VCaP (cell line): Measurements from ENCODE around the gene MAP4.
"Not testable (repeated sequence)": the region's sequence is repeated elsewhere in the genome, so short reads cannot be mapped to it uniquely, and the experiment has no call there.

Source experiments
- H3K27ac ChIP-seq: fragments of 450-650 bp; 2 replicates; pipeline ENCODE4 v1.5.1; 2017
- TF ChIP-seq, protein P1 (sequence below): fragments of 450-650 bp; conservative IDR thresholded peaks from 2 replicates; pipeline ENCODE4 v1.5.1; 2017; ENCODE audit warnings: mild to moderate bottlenecking, moderate library complexity

MAP4 gene

DNA sequence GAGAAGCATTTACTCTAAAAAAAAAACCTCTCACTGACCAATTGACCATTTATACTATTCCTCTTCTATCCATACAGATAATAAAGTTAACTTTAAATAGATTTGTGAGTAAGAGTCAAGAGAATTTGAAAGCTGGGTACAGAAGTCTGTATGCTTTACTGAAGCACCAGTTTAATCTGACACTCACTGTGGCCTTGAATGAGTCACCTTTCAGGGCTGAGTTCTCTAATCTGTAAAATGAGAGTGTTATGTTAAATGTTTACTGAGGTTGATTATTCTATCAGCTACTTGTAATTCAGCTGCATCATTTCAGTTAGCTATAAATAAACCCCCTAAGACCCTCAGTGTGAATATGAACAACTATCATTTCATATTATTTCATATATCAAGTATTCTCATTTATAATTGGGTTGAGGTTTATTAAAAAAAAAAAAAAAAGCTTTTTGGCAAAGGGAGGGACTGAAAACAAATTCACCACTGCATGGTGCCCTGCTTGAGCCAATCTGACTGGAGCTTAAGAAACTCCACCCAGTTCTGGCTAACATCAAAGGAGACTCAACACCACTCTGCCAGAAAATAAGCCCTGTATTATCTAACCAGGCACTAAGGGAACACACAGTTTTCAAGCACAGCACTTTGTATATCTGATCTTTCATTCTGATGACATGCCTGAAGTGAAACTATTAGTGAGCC lies 2.8 kb downstream of the MAP4 start:
- H3K27ac ChIP-seq, result peak overlapping the region; percentile 99
- TF ChIP-seq, protein P1, sequence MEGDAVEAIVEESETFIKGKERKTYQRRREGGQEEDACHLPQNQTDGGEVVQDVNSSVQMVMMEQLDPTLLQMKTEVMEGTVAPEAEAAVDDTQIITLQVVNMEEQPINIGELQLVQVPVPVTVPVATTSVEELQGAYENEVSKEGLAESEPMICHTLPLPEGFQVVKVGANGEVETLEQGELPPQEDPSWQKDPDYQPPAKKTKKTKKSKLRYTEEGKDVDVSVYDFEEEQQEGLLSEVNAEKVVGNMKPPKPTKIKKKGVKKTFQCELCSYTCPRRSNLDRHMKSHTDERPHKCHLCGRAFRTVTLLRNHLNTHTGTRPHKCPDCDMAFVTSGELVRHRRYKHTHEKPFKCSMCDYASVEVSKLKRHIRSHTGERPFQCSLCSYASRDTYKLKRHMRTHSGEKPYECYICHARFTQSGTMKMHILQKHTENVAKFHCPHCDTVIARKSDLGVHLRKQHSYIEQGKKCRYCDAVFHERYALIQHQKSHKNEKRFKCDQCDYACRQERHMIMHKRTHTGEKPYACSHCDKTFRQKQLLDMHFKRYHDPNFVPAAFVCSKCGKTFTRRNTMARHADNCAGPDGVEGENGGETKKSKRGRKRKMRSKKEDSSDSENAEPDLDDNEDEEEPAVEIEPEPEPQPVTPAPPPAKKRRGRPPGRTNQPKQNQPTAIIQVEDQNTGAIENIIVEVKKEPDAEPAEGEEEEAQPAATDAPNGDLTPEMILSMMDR, result no peak

DNA sequence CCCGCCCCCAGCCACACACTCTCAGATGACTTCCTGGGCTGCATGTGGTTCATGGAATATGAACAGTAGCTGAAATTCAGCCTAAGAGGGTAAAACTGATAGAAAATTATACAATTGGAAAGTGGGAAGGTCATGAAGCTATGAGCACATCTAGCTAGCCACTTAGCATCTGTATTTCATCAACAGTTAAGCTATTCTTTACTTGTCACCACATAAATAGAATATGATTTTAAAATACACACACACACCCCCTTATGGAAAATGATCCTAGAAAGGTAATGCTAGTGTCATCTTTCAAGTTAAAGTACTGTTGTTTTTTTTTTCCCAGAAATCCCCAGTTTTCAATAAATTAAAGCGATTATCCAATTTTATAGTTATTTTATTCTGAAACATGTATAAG lies 3.6 kb downstream of the MAP4 start:
- TF ChIP-seq, protein P1, result no peak
- H3K27ac ChIP-seq, result peak overlapping the region; percentile 99

DNA sequence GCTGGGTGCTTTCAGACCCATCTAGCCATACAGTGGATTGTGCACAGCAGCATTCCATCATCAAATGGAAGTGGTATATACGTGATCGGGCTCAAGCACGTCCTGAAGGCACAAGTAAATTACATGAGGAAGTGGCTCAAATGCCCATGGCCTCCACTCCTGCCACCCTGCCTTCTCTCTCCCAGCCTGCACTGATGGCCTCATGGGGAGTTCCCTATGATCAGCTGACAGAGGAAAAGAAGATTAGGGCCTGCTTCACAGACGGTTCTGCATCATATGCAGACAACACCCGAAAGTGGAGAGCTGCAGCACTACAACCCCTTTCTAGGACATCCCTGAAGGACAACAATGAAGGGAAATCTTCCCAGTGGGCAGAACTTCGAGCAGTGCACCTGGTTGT lies 8.2 kb downstream of the MAP4 start:
- not testable (repeated sequence) for H3K27ac ChIP-seq

DNA sequence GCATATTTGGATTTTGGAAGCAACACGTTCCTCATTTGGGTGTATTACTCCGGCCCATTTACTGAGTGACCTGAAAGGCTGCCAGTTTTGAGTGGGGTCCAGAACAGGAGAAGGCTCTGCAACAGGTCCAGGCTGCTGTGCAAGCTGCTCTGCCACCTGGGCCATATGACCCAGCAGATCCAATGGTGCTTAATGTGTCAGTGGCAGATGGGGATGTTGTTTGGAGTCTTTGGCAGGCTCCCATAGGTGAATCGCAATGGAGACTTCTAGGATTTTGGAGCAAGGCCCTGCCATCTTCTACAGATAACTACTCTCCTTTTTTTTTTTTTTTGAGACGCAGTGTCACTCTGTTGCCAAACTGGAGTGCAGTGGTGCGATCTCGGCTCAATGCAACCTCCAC lies 8.9 kb downstream of the MAP4 start:
- H3K27ac ChIP-seq, result not testable (repeated sequence)

DNA sequence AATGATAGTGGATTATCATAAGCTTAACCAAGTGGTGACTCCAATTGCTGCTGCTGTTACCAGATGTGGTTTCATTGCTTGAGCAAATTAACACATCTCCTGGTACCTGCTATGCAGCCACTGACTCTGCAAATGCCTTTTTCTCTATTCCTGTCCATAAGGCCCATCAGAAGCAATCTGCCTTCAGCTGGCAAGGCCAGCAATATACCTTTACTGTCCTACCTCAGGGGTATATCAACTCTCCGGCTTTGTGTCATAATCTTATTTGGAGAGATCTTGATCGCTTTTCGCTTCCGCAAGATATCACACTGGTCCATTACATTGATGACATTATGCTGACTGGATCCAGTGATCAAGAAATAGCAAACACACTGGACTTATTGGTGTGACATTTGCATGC lies 9.4 kb downstream of the MAP4 start:
- not testable (repeated sequence) for H3K27ac ChIP-seq

DNA sequence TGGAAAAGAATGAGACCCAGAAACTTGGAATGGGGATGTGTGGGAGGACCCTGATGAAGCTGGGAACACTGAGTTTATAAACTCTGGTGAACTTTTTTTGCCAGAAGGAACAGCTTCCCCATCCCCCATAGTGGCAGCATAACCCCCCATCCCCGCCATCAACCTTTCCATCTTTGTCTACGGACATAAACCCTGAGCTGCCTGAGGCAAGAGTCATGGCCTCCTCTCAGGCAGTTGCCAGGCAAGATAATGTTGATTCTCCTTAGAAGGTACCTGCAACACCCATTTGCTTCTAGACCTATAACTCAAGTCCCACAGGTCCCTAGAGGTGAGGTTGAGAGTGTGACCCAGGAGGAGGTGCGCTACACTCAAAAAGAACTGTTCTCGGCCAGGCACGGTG lies 11.5 kb downstream of the MAP4 start:
- TF ChIP-seq, protein P1, result no peak

DNA sequence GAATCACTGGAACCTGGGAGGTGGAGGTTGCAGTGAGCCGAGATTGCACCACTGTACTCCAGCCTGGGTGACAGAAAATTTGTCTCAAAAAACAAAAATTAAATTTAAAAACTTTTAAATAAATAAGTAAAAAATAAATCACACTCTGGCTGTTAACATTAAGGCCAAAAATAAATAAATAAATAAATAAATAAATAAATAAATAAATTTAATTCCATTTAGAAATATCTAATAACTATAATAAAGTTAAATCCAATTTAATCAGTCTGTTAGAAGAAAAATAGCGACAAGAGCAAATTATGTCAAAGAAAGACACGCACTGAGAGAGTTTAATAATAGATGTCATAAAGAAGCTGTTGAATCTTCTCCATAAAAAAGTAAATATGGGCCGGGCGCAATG lies 13.4 kb downstream of the MAP4 start:
- no peak overlapping the region for H3K27ac ChIP-seq
- TF ChIP-seq, protein P1, result no peak

More for the DNA sequence above, 11.5 kb downstream of the MAP4 start:
- H3K27ac ChIP-seq, result no peak overlapping the region

DNA sequence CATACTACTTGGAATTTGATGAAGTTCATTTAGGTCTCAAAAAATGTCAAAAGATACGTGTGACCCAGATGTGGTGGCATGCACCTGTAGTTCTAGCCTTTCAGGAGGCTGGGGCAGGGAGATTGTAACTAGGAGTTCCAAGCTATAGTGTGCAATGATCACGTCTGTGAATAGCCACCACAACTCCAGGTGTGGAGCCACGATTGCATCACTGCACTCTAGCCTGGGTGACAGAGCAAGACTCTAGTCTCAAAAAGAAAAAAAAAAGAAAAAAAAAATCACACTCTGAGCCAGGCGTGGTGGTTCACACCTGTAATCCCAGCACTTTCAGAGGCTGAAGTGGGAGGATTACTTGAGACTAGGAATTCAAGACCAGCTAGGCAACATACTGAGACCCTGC lies 14.2 kb downstream of the MAP4 start:
- TF ChIP-seq, protein P1, result no peak

DNA sequence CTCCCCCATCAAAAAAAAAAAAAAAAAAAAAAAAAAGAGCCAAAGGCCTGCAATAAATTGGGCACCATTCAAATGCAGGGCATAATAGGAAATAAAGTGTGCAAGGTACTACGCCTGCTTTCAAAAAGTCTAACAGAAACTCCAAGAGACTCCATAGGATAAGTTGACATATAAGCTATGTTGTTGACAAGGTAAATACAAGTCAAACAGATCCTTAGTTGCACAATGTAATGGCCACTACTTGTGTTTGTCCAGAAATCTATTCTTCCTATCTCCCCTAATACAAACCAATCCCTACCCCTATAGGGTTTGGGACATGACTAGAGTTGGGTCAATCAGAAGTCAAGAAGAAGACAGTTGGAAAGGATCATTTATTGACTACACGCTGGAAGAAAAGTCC lies 16.0 kb downstream of the MAP4 start:
- H3K27ac ChIP-seq, result no peak overlapping the region
- TF ChIP-seq, protein P1, result no peak

More for the DNA sequence above, 14.2 kb downstream of the MAP4 start:
- no peak overlapping the region for H3K27ac ChIP-seq
